Neural cell (in vitro differentiated cells): Measurements from ENCODE around the gene EFCAB8. TPM values are rescaled to one million over a fixed set of nuclear protein-coding genes. Genes with fewer than 3 reads are reported as not detected.

ENCODE experiments used
- H2AFZ ChIP-seq: fragments of 200-600, 300-800 bp; sonication (generic), shearing (Covaris generic); 2 replicates; pipeline ENCODE4 v1.6.0; 2014; ENCODE audit warnings: low read depth, mild to moderate bottlenecking, antibody characterized with exemption, low read length, moderate library complexity
- H3F3A ChIP-seq: fragments of 200-600 bp; shearing (Covaris generic); 2 replicates; pipeline ENCODE4 v1.6.1; 2016; ENCODE audit warnings: mild to moderate bottlenecking, moderate library complexity, mixed read lengths, antibody characterized with exemption, low read length; ENCODE audit not compliant: insufficient read depth, poor library complexity, severe bottlenecking
- H3K27ac ChIP-seq: fragments of 200-600, 300-800 bp; sonication (generic), shearing (Covaris generic); 2 replicates; pipeline ENCODE4 v1.5.1; 2014; ENCODE audit warnings: mild to moderate bottlenecking, low read length, moderate library complexity
- H3K27me3 ChIP-seq: fragments of 300-800, 200-600 bp; sonication (generic), shearing (Covaris generic); 2 replicates; pipeline ENCODE4 v1.6.0; 2014; ENCODE audit warnings: mild to moderate bottlenecking, low read depth, low read length, moderate library complexity; ENCODE audit not compliant: insufficient read depth
- H3K36me3 ChIP-seq: fragments of 300-800, 200-600 bp; sonication (generic), shearing (Covaris generic); 2 replicates; pipeline ENCODE4 v1.5.1; 2014; ENCODE audit warnings: mild to moderate bottlenecking, antibody characterized with exemption, low read length, moderate library complexity; ENCODE audit not compliant: insufficient read depth
- H3K4me2 ChIP-seq: fragments of 300-800, 200-600 bp; sonication (generic), shearing (Covaris generic); 2 replicates; pipeline ENCODE4 v1.6.0; 2014; ENCODE audit warnings: mild to moderate bottlenecking, low read length
- H3K4me3 ChIP-seq: fragments of 300-800, 200-600 bp; sonication (generic), shearing (Covaris generic); 2 replicates; pipeline ENCODE4 v1.5.1; 2014; ENCODE audit warnings: mild to moderate bottlenecking, low read length, moderate library complexity
- H3K79me2 ChIP-seq: fragments of 200-600 bp; shearing (Covaris generic); replicated peaks from 2 replicates; pipeline ENCODE4 v1.6.0; 2014; ENCODE audit warnings: mild to moderate bottlenecking, low read length, moderate library complexity; ENCODE audit not compliant: insufficient read depth
- H3K9ac ChIP-seq: fragments of 300-800, 200-600 bp; sonication (generic), shearing (Covaris generic); 2 replicates; pipeline ENCODE4 v1.6.1; 2016; ENCODE audit warnings: mild to moderate bottlenecking, low read length, mixed read lengths
- H3K9me2 ChIP-seq: fragments of 200-600 bp; shearing (Covaris generic); 2 replicates; pipeline ENCODE4 v1.6.1; 2016; ENCODE audit warnings: mild to moderate bottlenecking, low read length, mixed read lengths; ENCODE audit not compliant: insufficient read depth
- H3K9me3 ChIP-seq: fragments of 200-600, 300-800 bp; sonication (generic), shearing (Covaris generic); 2 replicates; pipeline ENCODE4 v1.6.1; 2016; ENCODE audit warnings: mild to moderate bottlenecking, mixed run types, low read length, moderate library complexity, mixed read lengths
- H4K20me1 ChIP-seq: fragments of 200-600 bp; shearing (Covaris generic); 2 replicates; pipeline ENCODE4 v1.6.1; 2016; ENCODE audit warnings: mild to moderate bottlenecking, mixed run types; ENCODE audit not compliant: insufficient read depth
- EP300 ChIP-seq: fragments of 450-650 bp; conservative IDR thresholded peaks from 2 replicates; pipeline ENCODE4 v1.6.1; 2014; ENCODE audit warnings: antibody characterized with exemption, mild to moderate bottlenecking, moderate library complexity; ENCODE audit not compliant: poor library complexity, severe bottlenecking
- EZH2 ChIP-seq: fragments of 200-600, 300-800 bp; shearing (Covaris generic), sonication (generic); IDR thresholded peaks from 2 replicates; pipeline ENCODE4 v1.6.1; 2014; ENCODE audit warnings: antibody characterized with exemption, low read length, borderline replicate concordance, mild to moderate bottlenecking; ENCODE audit not compliant: insufficient read depth, poor library complexity, severe bottlenecking
- MXI1 ChIP-seq: fragments of 450-650 bp; conservative IDR thresholded peaks from 2 replicates; pipeline ENCODE4 v1.6.1; 2014; ENCODE audit warnings: antibody characterized with exemption, mild to moderate bottlenecking; ENCODE audit not compliant: poor library complexity, severe bottlenecking
- SMC3 ChIP-seq: fragments of 450-650 bp; conservative IDR thresholded peaks from 2 replicates; pipeline ENCODE4 v1.6.1; 2014; ENCODE audit warnings: antibody characterized with exemption, mild to moderate bottlenecking, moderate library complexity; ENCODE audit not compliant: poor library complexity
- TAF1 ChIP-seq: IDR thresholded peaks from 2 replicates; pipeline ENCODE4 v1.6.1; 2012; ENCODE audit warnings: low read depth
- polyA plus RNA-seq: library from polyadenylated mRNA; depleted of rRNA; stranded (reverse); fragments of >200 nt; gene quantifications from 2 replicates; pipeline ENCODE4 v1.2.3, GENCODE V29; 2014
- TF ChIP-seq, protein P1 (sequence below): fragments of 450-650 bp; IDR thresholded peaks from 2 replicates; pipeline ENCODE4 v1.5.1; 2014; ENCODE audit warnings: antibody characterized with exemption, mild to moderate bottlenecking, moderate library complexity; ENCODE audit not compliant: poor library complexity, severe bottlenecking
- TF ChIP-seq, protein P2 (sequence below): IDR thresholded peaks from 2 replicates; pipeline ENCODE4 v1.6.1; 2012; ENCODE audit warnings: borderline replicate concordance

The EFCAB8 gene
- polyA plus RNA-seq, 1 donor from 2014 or later, result not detected

DNA sequence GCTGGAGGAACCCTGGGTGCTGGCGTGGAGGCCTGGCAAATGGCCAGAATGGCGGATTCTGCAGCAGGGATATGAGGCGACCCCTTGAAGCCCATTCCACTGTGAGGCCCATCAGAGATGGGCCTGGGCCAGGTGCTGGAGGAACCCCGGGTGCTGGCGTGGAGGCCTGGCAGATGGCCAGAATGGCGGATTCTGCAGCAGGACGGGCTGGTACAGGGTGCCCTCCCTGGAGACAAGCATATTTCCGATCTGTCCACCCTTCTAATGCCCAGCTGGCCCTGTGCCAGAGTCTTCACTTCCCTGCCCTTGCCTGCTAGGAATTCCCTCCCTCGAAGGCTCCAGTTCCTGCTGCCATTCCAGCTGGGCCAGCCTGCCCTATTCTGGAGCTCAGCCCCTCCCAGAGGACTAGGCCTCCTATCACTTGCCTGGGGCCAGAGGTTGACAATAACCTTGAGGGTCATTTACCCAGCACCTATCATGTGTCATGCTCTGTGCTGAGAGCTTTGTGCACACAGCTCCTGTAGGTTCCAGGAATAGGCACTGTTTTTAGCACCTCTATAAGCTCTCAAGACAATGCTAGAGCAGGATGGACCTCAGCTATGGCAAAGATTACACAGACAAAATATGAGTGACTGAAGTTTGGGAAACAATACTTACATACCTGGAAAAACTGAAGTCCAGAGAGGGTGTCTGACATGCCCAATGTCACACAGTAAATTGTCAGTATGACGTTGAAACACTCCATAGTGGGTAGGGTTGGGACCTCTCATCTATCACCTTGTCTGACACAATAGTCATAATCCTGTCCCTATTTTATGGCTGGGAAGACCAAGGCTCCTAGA lies 124.1 kb downstream of the EFCAB8 start:
- Histone ChIP-seq H3K4me2 (no peak overlapping the region), H3K27me3 (no peaks in the 10 kb centered on the region), H3K9me2 (no peaks in the 10 kb centered on the region), H3F3A (no peaks in the 10 kb centered on the region), H2AFZ (no peak overlapping the region), H3K9ac (no peak overlapping the region), H3K27ac (no peak overlapping the region), H4K20me1 (no peaks in the 10 kb centered on the region), H3K9me3 (no peaks in the 10 kb centered on the region), H3K4me3 (no peak overlapping the region), H3K79me2 (no peaks in the 10 kb centered on the region), H3K36me3 (no peaks in the 10 kb centered on the region)
- no peak for TF ChIP-seq MXI1

DNA sequence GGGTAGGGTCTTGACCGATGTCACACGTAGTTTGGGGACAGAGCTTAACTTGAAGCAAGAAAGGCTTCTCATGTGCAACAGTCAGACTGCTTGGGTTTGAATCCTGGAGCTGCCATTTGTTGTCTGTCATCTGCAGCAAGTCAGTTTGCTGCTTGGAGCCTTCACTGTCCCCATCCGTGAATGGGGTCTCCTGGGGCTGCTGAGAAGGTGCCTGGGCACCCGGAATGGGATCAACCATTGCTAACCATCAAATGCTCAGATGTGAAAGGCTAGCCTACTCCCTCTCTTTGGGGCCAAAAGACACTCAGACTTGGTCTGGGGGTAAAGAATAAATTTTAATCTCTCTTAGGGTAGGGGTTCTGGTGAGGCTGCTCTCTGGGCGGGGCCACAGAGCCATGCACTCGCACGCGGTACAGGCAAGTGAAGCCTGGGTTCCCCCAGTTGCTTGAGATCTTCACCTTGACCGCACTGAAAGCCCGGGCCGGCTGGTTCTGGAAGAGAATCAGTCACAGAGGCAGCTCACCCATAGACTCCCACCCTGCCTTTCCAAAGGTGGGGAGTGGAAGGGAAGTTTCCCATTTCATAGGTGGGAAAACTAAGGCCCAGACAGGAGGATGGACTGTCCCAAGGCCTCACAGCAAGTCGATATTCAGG lies 124.9 kb downstream of the EFCAB8 start:
- Histone ChIP-seq H3K36me3 (no peaks in the 10 kb centered on the region), H3K27ac (no peak overlapping the region), H3K4me3 (no peak overlapping the region), H3K79me2 (no peaks in the 10 kb centered on the region), H3K4me2 (no peak overlapping the region), H3K9me3 (no peaks in the 10 kb centered on the region), H3K27me3 (no peaks in the 10 kb centered on the region), H3F3A (no peaks in the 10 kb centered on the region), H2AFZ (no peak overlapping the region), H3K9me2 (no peaks in the 10 kb centered on the region), H3K9ac (no peak overlapping the region), H4K20me1 (no peaks in the 10 kb centered on the region)
- no peak for TF ChIP-seq EP300
- no peak for TF ChIP-seq TAF1
- TF ChIP-seq, protein P1, sequence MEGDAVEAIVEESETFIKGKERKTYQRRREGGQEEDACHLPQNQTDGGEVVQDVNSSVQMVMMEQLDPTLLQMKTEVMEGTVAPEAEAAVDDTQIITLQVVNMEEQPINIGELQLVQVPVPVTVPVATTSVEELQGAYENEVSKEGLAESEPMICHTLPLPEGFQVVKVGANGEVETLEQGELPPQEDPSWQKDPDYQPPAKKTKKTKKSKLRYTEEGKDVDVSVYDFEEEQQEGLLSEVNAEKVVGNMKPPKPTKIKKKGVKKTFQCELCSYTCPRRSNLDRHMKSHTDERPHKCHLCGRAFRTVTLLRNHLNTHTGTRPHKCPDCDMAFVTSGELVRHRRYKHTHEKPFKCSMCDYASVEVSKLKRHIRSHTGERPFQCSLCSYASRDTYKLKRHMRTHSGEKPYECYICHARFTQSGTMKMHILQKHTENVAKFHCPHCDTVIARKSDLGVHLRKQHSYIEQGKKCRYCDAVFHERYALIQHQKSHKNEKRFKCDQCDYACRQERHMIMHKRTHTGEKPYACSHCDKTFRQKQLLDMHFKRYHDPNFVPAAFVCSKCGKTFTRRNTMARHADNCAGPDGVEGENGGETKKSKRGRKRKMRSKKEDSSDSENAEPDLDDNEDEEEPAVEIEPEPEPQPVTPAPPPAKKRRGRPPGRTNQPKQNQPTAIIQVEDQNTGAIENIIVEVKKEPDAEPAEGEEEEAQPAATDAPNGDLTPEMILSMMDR, result no peak
- no peak for TF ChIP-seq SMC3
- TF ChIP-seq EZH2, result no peak
- no peak for TF ChIP-seq MXI1
- TF ChIP-seq, protein P2, sequence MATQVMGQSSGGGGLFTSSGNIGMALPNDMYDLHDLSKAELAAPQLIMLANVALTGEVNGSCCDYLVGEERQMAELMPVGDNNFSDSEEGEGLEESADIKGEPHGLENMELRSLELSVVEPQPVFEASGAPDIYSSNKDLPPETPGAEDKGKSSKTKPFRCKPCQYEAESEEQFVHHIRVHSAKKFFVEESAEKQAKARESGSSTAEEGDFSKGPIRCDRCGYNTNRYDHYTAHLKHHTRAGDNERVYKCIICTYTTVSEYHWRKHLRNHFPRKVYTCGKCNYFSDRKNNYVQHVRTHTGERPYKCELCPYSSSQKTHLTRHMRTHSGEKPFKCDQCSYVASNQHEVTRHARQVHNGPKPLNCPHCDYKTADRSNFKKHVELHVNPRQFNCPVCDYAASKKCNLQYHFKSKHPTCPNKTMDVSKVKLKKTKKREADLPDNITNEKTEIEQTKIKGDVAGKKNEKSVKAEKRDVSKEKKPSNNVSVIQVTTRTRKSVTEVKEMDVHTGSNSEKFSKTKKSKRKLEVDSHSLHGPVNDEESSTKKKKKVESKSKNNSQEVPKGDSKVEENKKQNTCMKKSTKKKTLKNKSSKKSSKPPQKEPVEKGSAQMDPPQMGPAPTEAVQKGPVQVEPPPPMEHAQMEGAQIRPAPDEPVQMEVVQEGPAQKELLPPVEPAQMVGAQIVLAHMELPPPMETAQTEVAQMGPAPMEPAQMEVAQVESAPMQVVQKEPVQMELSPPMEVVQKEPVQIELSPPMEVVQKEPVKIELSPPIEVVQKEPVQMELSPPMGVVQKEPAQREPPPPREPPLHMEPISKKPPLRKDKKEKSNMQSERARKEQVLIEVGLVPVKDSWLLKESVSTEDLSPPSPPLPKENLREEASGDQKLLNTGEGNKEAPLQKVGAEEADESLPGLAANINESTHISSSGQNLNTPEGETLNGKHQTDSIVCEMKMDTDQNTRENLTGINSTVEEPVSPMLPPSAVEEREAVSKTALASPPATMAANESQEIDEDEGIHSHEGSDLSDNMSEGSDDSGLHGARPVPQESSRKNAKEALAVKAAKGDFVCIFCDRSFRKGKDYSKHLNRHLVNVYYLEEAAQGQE, result no peak
